ENCODE measurements around the gene PTPN20. TPM values are rescaled to one million over a fixed set of nuclear protein-coding genes. Genes with fewer than 3 reads are reported as not detected.

Gene PTPN20
- total RNA-seq, 1 experiment from 2014 or later = 9.5 TPM

DNA sequence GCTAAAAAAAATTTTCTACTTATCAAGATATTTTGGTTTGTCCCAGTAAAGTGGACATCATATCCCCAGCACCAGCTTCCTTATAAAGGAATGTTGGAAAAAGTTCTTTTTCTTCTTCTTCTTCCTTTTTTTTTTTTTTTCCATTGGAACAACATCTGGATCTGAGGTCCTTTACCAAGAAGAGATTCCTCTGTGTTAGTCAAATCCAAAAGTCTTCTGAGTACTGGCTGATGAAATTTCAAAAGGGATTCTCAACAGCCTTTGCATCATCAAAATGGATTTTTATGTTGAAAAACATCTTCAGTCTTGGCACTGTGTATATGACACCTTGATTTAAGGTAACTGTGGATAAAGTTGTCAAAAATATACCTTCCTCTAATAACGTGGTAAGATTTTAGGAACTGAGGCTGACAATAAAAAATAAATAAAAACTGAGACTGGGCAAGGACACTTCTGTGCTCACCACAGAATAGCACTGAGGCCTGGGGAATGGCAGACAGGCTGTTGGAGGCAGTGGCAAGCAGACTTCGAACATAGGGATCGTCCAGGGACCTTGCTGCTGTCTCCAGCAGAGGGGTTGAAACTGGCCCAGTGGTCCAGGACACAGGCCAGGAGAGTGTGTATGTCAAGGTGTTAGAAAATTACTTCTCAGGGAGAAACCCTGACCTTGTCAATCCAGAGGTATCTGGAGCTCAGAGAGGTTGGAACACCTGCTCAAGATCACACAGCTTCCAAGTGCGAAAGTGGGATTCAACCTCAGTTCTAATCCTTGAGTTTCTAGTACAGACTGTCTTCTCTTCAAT is 130.4 kb downstream of the PTPN20 start:
- BruUV-seq (replicated peaks) = no TSS peak
- ATAC-seq (no peak), DNase-seq (ENCODE audit: low read depth, low spot score) (no peak)
- Histone ChIP-seq H3K4me1 (ENCODE audit: control insufficient read depth, insufficient read depth, low read length) (no peaks in the 10 kb centered on the region), H3K36me3 (ENCODE audit: control insufficient read depth, insufficient read depth, low read length) (no peaks in the 10 kb centered on the region), H3K4me3 (ENCODE audit: low read depth in 2 of 2, low read length in 2 of 2) (no peak overlapping the region), H3K27me3 (ENCODE audit: control insufficient read depth, insufficient read depth, low read length) (no peaks in the 10 kb centered on the region; the same call in 1 of the 2 replicates), H3K27ac (ENCODE audit: low read length) (no peak overlapping the region), H3K9me3 (ENCODE audit: control insufficient read depth, insufficient read depth, low read depth, low read length) (no peaks in the 10 kb centered on the region)
- intact Hi-C loops (cut with micrococcal nuclease; ENCODE audit: unreplicated experiment) (no loop called here), in situ Hi-C loops (cut with HindIII; ENCODE audit: low pct_unique_long_range_greater_than_20kb, low sequenced_read_pairs) (no loop called here)
- TF ChIP-seq SIN3A (IDR thresholded peaks at IDR 0.05; ENCODE audit: borderline replicate concordance, insufficient read depth, low read depth, low read length) = no peak
- TF ChIP-seq, protein P1, sequence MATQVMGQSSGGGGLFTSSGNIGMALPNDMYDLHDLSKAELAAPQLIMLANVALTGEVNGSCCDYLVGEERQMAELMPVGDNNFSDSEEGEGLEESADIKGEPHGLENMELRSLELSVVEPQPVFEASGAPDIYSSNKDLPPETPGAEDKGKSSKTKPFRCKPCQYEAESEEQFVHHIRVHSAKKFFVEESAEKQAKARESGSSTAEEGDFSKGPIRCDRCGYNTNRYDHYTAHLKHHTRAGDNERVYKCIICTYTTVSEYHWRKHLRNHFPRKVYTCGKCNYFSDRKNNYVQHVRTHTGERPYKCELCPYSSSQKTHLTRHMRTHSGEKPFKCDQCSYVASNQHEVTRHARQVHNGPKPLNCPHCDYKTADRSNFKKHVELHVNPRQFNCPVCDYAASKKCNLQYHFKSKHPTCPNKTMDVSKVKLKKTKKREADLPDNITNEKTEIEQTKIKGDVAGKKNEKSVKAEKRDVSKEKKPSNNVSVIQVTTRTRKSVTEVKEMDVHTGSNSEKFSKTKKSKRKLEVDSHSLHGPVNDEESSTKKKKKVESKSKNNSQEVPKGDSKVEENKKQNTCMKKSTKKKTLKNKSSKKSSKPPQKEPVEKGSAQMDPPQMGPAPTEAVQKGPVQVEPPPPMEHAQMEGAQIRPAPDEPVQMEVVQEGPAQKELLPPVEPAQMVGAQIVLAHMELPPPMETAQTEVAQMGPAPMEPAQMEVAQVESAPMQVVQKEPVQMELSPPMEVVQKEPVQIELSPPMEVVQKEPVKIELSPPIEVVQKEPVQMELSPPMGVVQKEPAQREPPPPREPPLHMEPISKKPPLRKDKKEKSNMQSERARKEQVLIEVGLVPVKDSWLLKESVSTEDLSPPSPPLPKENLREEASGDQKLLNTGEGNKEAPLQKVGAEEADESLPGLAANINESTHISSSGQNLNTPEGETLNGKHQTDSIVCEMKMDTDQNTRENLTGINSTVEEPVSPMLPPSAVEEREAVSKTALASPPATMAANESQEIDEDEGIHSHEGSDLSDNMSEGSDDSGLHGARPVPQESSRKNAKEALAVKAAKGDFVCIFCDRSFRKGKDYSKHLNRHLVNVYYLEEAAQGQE (IDR thresholded peaks at IDR 0.05; ENCODE audit: insufficient read depth in 1 of 2, low read depth in 2 of 2, low read length in 1 of 2) = no peak
- TF ChIP-seq POLR2AphosphoS5 (IDR thresholded peaks at IDR 0.05; ENCODE audit: low read depth, low read length) = no peak
- TF ChIP-seq, protein P2, sequence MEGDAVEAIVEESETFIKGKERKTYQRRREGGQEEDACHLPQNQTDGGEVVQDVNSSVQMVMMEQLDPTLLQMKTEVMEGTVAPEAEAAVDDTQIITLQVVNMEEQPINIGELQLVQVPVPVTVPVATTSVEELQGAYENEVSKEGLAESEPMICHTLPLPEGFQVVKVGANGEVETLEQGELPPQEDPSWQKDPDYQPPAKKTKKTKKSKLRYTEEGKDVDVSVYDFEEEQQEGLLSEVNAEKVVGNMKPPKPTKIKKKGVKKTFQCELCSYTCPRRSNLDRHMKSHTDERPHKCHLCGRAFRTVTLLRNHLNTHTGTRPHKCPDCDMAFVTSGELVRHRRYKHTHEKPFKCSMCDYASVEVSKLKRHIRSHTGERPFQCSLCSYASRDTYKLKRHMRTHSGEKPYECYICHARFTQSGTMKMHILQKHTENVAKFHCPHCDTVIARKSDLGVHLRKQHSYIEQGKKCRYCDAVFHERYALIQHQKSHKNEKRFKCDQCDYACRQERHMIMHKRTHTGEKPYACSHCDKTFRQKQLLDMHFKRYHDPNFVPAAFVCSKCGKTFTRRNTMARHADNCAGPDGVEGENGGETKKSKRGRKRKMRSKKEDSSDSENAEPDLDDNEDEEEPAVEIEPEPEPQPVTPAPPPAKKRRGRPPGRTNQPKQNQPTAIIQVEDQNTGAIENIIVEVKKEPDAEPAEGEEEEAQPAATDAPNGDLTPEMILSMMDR (IDR thresholded peaks at IDR 0.05) = no peak
- no peak for TF ChIP-seq TCF7L2 (IDR thresholded peaks at IDR 0.05; ENCODE audit: low read depth, low read length)
- ChIA-PET CTCF (no interaction called here), POLR2A (interaction anchor here (0.6 kb wide), 3 partner anchors 50 to 481 kb away, joined by 3 to 6 read pairs (median 4); no protein-coding TSS in a partner anchor)

DNA sequence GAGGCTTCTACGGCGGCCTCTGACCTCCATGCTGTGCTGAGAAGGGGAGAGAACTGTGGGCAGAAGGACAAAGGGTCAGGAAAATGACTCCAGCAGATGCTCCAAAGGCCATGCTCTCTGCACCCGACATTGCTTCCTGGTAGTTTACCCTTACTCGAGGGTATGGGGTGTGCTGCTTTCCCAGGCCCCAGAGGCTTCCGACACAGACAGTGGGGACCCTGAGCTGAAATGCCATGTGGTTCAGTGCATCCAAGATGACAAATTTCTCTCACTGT is 130.9 kb downstream of the PTPN20 start:
- ATAC-seq = no peak
- CTCF ChIA-PET = no interaction called here
- H3K36me3 ChIP-seq (ENCODE audit: control insufficient read depth, insufficient read depth, low read length) = no peaks in the 10 kb centered on the region
- POLR2A ChIA-PET = no interaction called here
- in situ Hi-C loops (cut with HindIII; ENCODE audit: low pct_unique_long_range_greater_than_20kb, low sequenced_read_pairs) (no loop called here), intact Hi-C loops (cut with micrococcal nuclease; ENCODE audit: unreplicated experiment) (no loop called here)
- no peaks in the 10 kb centered on the region for H3K4me1 ChIP-seq (ENCODE audit: control insufficient read depth, insufficient read depth, low read length)
- H3K27me3 ChIP-seq (ENCODE audit: control insufficient read depth, insufficient read depth, low read length) = no peaks in the 10 kb centered on the region; the same call in 1 of the 2 replicates
- BruUV-seq (replicated peaks) = no TSS peak
- no peak for TF ChIP-seq SIN3A (IDR thresholded peaks at IDR 0.05; ENCODE audit: borderline replicate concordance, insufficient read depth, low read depth, low read length)
- TF ChIP-seq, protein P2 (IDR thresholded peaks at IDR 0.05) = no peak
- no peak for TF ChIP-seq TCF7L2 (IDR thresholded peaks at IDR 0.05; ENCODE audit: low read depth, low read length)
- H3K4me3 ChIP-seq (ENCODE audit: low read depth in 2 of 2, low read length in 2 of 2) = no peak overlapping the region
- H3K9me3 ChIP-seq (ENCODE audit: control insufficient read depth, insufficient read depth, low read depth, low read length) = no peaks in the 10 kb centered on the region
- no peak for DNase-seq (ENCODE audit: low read depth, low spot score)
- no peak overlapping the region for H3K27ac ChIP-seq (ENCODE audit: low read length)

All from Panc1 (cell line).